Inferior parietal cortex (tissue), 1 donor: ENCODE data around the gene SKIC3.
A peak's percentile ranks its signal among the peaks of the same experiment; 100 is the strongest.

Source experiments
- DNase-seq: peaks from one replicate; pipeline ENCODE4 v3.0.0-alpha.2; 2016; ENCODE audit errors: extremely low spot score

Gene SKIC3

DNA sequence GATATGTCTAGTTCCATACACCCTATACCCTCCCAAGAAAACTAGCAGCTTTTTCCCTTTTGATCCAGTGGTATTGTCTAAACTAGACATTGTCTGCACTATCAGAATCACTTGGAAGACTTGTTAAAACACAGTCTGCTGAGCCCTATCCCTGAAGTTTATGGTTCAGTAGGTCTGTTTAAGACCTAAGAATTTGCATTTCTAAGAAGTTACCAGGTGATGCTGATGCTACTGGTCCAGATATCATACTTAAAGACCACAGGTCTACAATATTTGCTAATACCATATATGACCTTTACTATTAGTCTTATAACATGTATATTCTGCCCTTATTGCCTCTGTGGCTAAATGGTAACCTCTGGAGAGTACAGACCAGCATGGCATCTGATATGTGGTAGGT lies 23.3 kb downstream of the SKIC3 start:
- no peak for DNase-seq

DNA sequence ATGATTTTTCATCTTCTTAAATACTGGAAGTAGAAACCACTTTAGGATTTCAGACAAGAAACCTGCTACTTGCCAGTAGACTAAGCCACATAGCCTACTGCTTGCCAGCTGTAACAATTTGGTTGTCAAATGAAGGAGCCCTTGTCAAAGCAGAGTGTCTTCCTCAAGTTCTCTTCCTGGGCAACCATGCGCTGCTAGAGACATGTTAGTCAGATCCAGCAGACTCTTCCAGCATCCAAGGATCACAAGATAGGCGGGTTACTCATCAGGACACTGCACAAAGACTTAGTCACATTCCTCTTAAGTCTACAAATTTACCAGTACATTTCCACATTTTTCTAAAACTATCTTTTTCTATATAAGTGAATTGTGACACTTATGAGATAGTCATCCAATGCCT lies 24.4 kb downstream of the SKIC3 start:
- no peak for DNase-seq

DNA sequence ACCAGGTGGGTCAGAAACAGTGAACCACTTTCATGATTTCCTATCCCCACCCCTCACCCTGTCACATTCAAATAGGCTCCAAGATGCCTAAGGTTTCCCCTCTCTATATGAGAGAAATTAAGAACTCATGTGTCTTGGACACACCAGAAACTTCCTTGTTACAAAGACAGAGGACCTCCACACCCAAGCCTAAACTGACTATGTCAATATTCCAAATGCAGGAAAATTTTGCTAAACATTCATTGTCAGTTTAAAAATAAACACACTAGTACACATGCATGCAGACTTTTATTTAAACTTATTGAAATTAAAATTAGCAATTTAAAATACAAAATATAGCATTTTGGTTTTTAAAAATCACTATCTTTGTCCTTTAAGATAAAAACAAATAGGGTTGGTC lies 26.2 kb downstream of the SKIC3 start:
- no peak for DNase-seq

DNA sequence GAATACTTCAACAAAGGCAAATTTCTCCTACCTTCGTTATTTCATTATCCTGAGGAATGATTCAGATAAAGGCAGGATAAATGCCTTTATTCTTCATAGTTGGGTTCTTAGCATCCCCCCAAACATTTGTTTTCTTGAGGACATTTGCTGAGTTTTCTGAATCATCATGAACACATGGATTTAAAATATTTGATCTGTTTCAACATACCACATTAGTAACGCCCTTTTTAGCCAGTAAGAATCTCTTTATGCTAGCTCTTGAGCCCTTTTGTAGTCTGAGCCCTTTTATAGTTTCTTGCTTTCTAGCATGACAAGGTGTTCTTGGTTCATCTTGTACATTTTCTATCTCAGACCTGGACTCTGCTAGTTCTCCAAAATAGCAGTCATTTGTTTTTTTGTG lies 27.9 kb downstream of the SKIC3 start:
- DNase-seq: no peak

DNA sequence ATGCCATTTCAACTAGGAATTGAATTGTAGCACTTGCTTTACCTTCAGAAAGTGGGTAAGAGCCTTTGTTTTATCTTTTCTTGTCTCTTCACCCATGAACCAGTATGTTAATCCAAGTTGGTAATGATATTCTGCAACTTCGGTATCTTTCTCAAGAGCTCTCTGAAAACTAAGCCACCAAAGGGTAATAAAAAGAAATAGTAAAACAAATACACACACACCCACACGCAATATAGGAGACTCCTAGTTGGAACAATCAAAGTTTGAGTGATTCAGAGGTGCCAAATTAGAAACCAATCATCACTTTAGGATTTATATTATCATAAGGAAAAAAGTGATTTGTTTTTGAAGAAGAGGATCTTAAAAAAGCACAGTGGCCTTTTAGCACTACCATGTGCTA lies 30.4 kb downstream of the SKIC3 start:
- no peak for DNase-seq

DNA sequence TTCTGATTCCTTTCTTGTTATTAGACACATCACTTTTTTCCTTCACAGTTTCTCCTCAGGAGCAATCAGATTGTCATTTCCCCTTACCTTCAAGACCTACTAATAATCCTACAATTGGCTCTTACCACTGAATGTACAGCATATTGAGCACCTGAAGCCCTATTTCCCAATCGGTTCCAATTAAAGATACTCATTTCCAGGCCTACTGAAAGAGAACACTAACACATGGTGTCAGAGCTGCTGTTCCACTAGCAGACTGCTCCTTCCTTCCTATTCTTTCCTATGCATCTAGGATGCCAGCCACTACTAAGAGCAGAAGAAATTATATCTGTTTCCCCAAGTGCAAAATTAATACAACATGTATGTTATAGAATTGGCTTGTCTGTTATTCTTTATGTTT lies 34.6 kb downstream of the SKIC3 start:
- no peak for DNase-seq

DNA sequence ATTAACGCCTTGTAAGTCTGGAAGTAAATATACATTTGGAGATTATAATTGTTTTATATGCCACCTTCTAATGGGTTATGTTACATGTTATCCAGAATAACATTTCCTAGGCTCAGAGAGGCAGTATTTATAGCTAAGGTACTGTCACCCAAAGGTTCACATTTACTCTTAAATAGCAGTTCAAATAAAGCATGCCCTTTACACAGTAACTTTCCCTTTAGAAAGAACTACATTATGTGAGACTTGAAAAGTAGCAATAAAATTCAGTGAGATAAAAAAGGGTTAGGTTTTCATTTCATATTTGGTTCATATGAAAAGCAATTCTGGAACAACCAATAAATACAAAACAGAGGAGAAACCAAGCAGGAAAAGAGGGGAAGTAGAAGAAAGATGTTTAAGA lies 35.1 kb downstream of the SKIC3 start:
- no peak for DNase-seq

DNA sequence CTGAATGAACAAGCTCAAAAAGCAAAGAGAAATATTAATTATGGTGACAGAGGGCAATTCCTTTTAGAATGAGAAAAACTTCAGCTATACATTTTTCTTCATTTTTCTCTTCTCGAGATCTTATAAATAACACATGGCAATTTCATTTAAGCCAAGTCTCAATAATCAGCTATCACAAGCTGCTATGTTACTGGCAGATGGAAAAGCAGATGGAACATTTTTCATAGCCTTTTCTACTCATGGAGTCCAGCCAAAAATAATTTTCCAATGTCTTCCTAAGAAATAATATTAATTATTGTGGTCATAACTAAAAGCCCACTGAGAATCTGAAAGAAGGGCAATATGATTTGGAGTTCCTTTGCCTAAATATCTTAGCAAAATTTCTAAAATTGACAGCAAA lies 35.6 kb downstream of the SKIC3 start:
- peak; percentile 29 for DNase-seq

DNA sequence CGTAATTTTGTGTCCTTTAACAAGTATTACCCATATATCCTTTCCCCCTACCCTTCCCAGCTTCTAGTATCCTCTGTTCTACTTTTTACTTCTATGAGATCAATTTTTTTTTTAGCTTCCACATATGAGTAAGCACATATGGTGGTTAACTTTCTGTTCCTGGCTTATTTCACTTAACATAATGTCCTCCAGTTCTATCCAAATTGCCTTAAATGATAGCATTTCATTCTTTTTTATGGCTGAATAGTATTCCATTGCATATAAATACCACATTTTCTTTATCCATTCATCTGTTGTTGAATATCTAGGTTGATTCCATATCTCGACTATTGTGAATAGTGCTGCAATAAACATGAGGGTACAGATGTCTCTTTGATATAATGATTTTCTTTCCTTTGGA lies 36.4 kb downstream of the SKIC3 start:
- DNase-seq: no peak

DNA sequence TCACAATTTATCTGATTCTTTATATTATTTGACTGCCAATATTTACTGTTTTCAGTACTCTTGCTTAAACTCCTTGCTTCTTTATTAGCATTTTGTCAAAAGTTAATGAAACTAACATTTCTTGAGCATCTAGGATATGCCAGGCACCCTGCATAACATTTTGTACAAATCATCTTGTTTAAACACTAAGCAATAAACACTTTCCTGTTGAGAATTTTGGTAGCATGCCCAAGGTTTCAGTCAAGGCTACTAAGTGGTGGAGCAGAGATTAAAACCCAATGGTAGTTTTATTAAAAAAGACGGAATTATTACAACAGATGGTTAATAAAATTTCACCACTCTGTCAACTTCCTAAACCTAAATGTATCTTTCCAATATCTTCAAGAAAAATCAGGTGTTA lies 43.2 kb downstream of the SKIC3 start:
- no peak for DNase-seq

DNA sequence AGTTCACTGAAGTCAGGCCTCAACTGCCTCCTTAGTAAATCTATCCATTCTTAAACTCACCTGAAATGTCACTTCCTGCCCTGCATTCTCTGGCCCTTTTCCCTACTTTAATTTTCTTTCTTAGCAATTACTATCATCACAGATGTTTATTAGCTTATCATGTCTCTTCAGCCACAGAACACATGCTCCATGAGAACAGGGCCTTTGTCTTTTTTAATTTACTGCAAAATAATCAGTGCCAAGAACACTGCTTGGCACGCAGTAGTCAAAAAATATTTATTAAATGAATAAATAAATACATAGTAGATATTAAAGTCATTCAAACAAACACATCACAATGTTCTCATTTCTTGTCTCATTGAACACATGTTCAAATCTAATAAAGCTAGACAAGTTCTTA lies 46.2 kb downstream of the SKIC3 start:
- no peak for DNase-seq
